Left colon (tissue), 2 donors: ENCODE results near the gene ETV3. TPM values are rescaled to one million over a fixed set of nuclear protein-coding genes. Genes with fewer than 3 reads are reported as not detected.
"Not testable (repeated sequence)": the region's sequence is repeated elsewhere in the genome, so short reads cannot be mapped to it uniquely, and the experiment has no call there.

Experiments
- ATAC-seq: fragments of 200-7000 bp; cut with Tn5 transposase; one replicate; pipeline ENCODE4 v1.9.1; 2020; ENCODE audit warnings: mild to moderate bottlenecking, moderate library complexity
- DNase-seq, 2 donors: peaks; one replicate each; pipeline ENCODE4 v3.0.0-alpha.2; 2020
- intact Hi-C, 2 donors: fragments of 100-400 bp; cut with DNase I in 1 of 2; cut with micrococcal nuclease in 1 of 2; formaldehyde crosslinking; loops; one replicate each; pipeline versions ENCODE4 v1.11.2 to v1.14.0; 2022; cut with DNase I, micrococcal nuclease
- long read RNA-seq: library from polyadenylated mRNA; unstranded; transcript quantifications from one replicate; pipeline ENCODE4 v2.0.0, GENCODE V29; 2021
- total RNA-seq, 2 donors: library from RNA; stranded (reverse); fragmentation: NEBNext Ultra II Directional; extraction: Animal tissue kit (Norgen Biotek cat#: 25700); gene quantifications; one replicate each; pipeline ENCODE4 v1.2.1, GENCODE V29; 2021
- donor health status: DM: no; HTN: no; CAD: no.
- donor health status: DM: yes; HTN: yes; CAD: no.

The ETV3 gene
- 10 to 100 TPM; 27.9 to 32.5 TPM for total RNA-seq
- long read RNA-seq, full-length matches to known transcripts: 1 of 2 reads
- long read RNA-seq, partial matches to known transcripts: 0 of 2 reads
- long read RNA-seq, other reads (novel, unspliced or antisense): 1 of 2 reads

GRCh38 chr1:157138220-157139051 lies at the start of gene ETV3:
Gene ETV3, minus strand, starts transcription at chr1:157138395. Its CDS starts 2,043 bp downstream, at chr1:157136352.
- intact Hi-C loops: no loop called here
- ATAC-seq: peak; percentile 95
- peak; percentile 93 to 97 for DNase-seq

GRCh38 chr1:157186281-157186992 lies 48.2 kb upstream of the ETV3 start:
- intact Hi-C loops: no loop called here
- no peak for ATAC-seq
- no peak for DNase-seq

GRCh38 chr1:157183870-157184269 lies 45.7 kb upstream of the ETV3 start:
- ATAC-seq: no peak
- DNase-seq: no peak
- intact Hi-C loops: no loop called here

GRCh38 chr1:157182371-157182770 lies 44.2 kb upstream of the ETV3 start:
- ATAC-seq, intact Hi-C loops, DNase-seq: not testable (repeated sequence)

GRCh38 chr1:157181790-157182189 lies 43.6 kb upstream of the ETV3 start:
- intact Hi-C loops: no loop called here
- no peak for DNase-seq
- ATAC-seq: peak; percentile 16

GRCh38 chr1:157181258-157181657 lies 43.1 kb upstream of the ETV3 start:
- intact Hi-C loops: no loop called here
- DNase-seq: no peak
- ATAC-seq: no peak

GRCh38 chr1:157178490-157178889 lies 40.3 kb upstream of the ETV3 start:
- intact Hi-C loops: no loop called here
- no peak for ATAC-seq
- no peak for DNase-seq

GRCh38 chr1:157177733-157178394 lies 39.7 kb upstream of the ETV3 start:
- intact Hi-C loops: no loop called here
- DNase-seq (no peak), ATAC-seq (no peak)

- ATAC-seq (no peak), DNase-seq (no peak)
- intact Hi-C loops: no loop called here
Measured at GRCh38 chr1:157176591-157177121, 38.5 kb upstream of the ETV3 start.

GRCh38 chr1:157176016-157176415 lies 37.8 kb upstream of the ETV3 start:
- no peak for ATAC-seq
- DNase-seq: no peak
- intact Hi-C loops: no loop called here

- DNase-seq: no peak
- intact Hi-C loops: no loop called here
- no peak for ATAC-seq
Measured at GRCh38 chr1:157173900-157174410, 35.8 kb upstream of the ETV3 start.

GRCh38 chr1:157173241-157173640 lies 35.0 kb upstream of the ETV3 start:
- ATAC-seq, intact Hi-C loops: not testable (repeated sequence)

GRCh38 chr1:157172591-157172990 lies 34.4 kb upstream of the ETV3 start:
- ATAC-seq, intact Hi-C loops, DNase-seq: not testable (repeated sequence)

More at GRCh38 chr1:157173241-157173640, 35.0 kb upstream of the ETV3 start:
- DNase-seq: not testable (repeated sequence)

GRCh38 chr1:157171903-157172503 lies 33.8 kb upstream of the ETV3 start:
- intact Hi-C loops, DNase-seq: not testable (repeated sequence)
- peak; percentile 72 for ATAC-seq

- peak; percentile 47 for ATAC-seq
- intact Hi-C loops: no loop called here
- peak in 1 of 2 donors; percentile 76 for DNase-seq
Measured at GRCh38 chr1:157170677-157171515, 32.7 kb upstream of the ETV3 start.

GRCh38 chr1:157168015-157168414 lies 29.8 kb upstream of the ETV3 start:
- intact Hi-C loops: no loop called here
- ATAC-seq (no peak), DNase-seq (no peak)

- ATAC-seq (no peak), DNase-seq (no peak)
- intact Hi-C loops: no loop called here
Measured at GRCh38 chr1:157167437-157167836, 29.2 kb upstream of the ETV3 start.

GRCh38 chr1:157166590-157166989 lies 28.4 kb upstream of the ETV3 start:
- DNase-seq: no peak
- intact Hi-C loops: no loop called here
- ATAC-seq: no peak
